Esophagus squamous epithelium (tissue), 4 donors: ENCODE measurements around the gene GPR37.

ENCODE experiments used
- POLR2A ChIP-seq, 4 donors: fragments of 450-650 bp; IDR thresholded peaks; one replicate each; pipeline ENCODE4 v1.6.1; 2017; ENCODE audit warnings: antibody characterized with exemption in 4 of 4, mild to moderate bottlenecking in 4 of 4, moderate library complexity in 3 of 4
- TF ChIP-seq, protein P1 (sequence below), 6 experiments: fragments of 450-650 bp in 4 of 6; fragments of 200-600 bp in 2 of 6; sonication (generic) in 2 of 6; IDR thresholded peaks; one replicate each; pipeline ENCODE4 v1.5.1; 2016 to 2019; ENCODE audit warnings: antibody characterized with exemption in 6 of 6, mild to moderate bottlenecking in 4 of 6, moderate library complexity in 4 of 6

DNA sequence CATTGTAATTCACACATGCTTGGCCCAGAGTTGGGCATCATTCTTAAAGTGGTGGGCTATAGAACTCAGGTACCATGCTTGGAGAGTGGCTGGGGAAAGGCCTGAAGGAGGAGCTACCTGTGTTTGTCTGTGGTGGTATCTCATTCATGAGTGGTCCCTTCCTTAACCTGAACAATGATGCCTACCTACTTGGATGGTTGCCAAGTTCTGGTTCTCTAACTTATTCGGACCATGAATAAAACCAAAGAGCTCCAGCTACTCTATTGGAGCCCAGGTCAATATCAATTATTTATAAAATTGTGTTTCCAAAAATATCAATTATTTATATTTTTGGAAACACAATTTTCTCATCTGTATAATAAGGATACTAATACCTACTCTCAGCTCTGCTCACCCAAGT lies 2.9 kb upstream of the GPR37 start:
- TF ChIP-seq POLR2A (IDR thresholded peaks at IDR 0.05) = no peak
- TF ChIP-seq, protein P1, sequence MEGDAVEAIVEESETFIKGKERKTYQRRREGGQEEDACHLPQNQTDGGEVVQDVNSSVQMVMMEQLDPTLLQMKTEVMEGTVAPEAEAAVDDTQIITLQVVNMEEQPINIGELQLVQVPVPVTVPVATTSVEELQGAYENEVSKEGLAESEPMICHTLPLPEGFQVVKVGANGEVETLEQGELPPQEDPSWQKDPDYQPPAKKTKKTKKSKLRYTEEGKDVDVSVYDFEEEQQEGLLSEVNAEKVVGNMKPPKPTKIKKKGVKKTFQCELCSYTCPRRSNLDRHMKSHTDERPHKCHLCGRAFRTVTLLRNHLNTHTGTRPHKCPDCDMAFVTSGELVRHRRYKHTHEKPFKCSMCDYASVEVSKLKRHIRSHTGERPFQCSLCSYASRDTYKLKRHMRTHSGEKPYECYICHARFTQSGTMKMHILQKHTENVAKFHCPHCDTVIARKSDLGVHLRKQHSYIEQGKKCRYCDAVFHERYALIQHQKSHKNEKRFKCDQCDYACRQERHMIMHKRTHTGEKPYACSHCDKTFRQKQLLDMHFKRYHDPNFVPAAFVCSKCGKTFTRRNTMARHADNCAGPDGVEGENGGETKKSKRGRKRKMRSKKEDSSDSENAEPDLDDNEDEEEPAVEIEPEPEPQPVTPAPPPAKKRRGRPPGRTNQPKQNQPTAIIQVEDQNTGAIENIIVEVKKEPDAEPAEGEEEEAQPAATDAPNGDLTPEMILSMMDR (IDR thresholded peaks at IDR 0.05) = no peak
